BE2C (cell line): ENCODE results near the gene ATP6V1E1.

Experiments
- DNase-seq: peaks from one replicate; pipeline ENCODE4 v3.0.0-alpha.2; 2020
- H3K27me3 ChIP-seq: fragments of 250-450 bp; sonication (Bioruptor Pico); 2 replicates; pipeline ENCODE4 v1.5.1; 2020; ENCODE audit warnings: mild to moderate bottlenecking
- H3K36me3 ChIP-seq: fragments of 250-450 bp; sonication (Bioruptor Pico); 2 replicates; pipeline ENCODE4 v1.5.1; 2020; ENCODE audit warnings: mild to moderate bottlenecking
- H3K4me1 ChIP-seq: fragments of 250-450 bp; sonication (Bioruptor Pico); 2 replicates; pipeline ENCODE4 v1.5.1; 2020
- H3K4me3 ChIP-seq: 2 replicates; pipeline ENCODE4 v1.5.1; 2011; ENCODE audit warnings: low read depth, low read length
- H3K9me3 ChIP-seq: fragments of 250-450 bp; sonication (Bioruptor Pico); 2 replicates; pipeline ENCODE4 v1.5.1; 2020
- TF ChIP-seq, protein P1 (sequence below): IDR thresholded peaks from 2 replicates; pipeline ENCODE4 v1.5.1; 2012; ENCODE audit warnings: mild to moderate bottlenecking, low read depth, low read length

ATP6V1E1 gene

DNA sequence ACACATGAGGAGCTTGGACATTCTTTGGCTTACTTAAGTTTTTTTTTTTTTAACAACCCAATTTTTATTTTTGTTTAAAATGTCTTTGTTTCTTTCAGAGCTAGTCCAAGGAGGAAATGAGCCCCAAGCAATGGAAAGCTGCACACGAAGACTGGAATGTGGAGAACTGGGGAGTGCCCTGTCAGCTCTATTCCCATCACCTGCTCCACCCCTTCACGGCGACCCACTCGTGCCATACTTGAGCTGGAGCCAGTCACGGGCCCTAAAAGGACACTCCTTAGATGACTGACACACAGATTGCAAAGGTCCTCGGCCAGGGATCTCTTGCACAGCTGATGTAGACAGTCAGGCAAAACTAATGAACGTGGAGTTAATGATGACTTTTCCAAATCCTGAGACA, 75.8 kb downstream of the ATP6V1E1 start:
- Histone ChIP-seq H3K4me3 (no peak overlapping the region), H3K36me3 (no peaks in the 10 kb centered on the region), H3K9me3 (no peaks in the 10 kb centered on the region), H3K4me1 (no peaks in the 10 kb centered on the region), H3K27me3 (no peaks in the 10 kb centered on the region)
- no peak for DNase-seq
- TF ChIP-seq, protein P1, sequence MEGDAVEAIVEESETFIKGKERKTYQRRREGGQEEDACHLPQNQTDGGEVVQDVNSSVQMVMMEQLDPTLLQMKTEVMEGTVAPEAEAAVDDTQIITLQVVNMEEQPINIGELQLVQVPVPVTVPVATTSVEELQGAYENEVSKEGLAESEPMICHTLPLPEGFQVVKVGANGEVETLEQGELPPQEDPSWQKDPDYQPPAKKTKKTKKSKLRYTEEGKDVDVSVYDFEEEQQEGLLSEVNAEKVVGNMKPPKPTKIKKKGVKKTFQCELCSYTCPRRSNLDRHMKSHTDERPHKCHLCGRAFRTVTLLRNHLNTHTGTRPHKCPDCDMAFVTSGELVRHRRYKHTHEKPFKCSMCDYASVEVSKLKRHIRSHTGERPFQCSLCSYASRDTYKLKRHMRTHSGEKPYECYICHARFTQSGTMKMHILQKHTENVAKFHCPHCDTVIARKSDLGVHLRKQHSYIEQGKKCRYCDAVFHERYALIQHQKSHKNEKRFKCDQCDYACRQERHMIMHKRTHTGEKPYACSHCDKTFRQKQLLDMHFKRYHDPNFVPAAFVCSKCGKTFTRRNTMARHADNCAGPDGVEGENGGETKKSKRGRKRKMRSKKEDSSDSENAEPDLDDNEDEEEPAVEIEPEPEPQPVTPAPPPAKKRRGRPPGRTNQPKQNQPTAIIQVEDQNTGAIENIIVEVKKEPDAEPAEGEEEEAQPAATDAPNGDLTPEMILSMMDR, result no peak

DNA sequence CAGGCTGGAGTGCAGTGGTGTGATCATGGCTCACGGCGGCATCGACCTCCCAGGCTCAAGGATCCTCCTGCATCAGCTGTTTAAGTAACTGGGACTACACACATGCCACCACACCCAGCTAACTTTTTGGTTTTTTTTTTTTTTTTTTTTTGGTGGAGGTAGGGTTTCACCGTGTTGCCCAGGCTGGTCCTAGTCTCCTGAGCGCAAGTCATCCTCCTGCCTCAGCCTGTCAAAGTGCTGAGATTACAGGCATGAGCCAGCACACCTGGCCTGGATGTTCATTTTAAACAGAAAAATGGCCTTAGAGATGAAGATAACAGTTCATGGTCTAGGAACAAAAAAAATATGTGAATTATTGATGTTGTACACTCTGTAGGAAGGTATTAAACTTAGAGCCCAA, 78.9 kb downstream of the ATP6V1E1 start:
- DNase-seq, result no peak
- Histone ChIP-seq H3K4me3 (no peak overlapping the region), H3K9me3 (no peaks in the 10 kb centered on the region), H3K27me3 (no peaks in the 10 kb centered on the region), H3K36me3 (no peaks in the 10 kb centered on the region), H3K4me1 (no peaks in the 10 kb centered on the region)
- TF ChIP-seq, protein P1, result no peak

DNA sequence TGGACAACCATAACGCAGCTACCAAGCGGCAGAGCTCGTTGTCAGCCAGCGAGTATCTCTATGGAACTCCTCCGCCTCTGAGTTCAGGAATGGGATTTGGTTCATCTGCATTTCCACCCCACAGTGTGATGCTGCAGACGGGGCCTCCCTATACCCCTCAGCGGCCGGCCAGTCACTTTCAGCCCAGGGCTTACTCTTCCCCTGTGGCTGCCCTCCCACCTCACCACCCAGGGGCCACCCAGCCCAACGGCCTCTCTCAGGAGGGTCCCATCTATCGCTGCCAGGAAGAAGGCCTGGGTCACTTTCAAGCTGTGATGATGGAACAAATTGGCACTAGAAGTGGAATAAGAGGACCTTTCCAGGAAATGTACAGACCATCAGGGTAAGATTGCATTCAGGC, 79.4 kb downstream of the ATP6V1E1 start:
- Histone ChIP-seq H3K9me3 (no peaks in the 10 kb centered on the region), H3K36me3 (no peaks in the 10 kb centered on the region), H3K4me3 (no peak overlapping the region), H3K4me1 (no peaks in the 10 kb centered on the region), H3K27me3 (no peaks in the 10 kb centered on the region)
- TF ChIP-seq, protein P1, result no peak
- no peak for DNase-seq

DNA sequence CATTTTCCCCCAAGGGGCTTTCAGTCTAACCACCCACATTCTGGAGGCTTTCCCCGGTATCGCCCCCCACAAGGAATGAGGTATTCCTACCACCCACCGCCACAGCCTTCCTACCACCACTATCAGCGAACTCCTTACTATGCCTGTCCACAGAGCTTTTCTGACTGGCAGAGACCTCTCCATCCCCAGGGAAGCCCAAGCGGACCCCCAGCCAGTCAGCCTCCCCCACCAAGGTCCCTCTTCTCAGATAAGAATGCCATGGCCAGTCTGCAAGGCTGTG, 79.9 kb downstream of the ATP6V1E1 start:
- H3K27me3 ChIP-seq, result no peaks in the 10 kb centered on the region
- no peaks in the 10 kb centered on the region for H3K36me3 ChIP-seq
- no peaks in the 10 kb centered on the region for H3K9me3 ChIP-seq
- TF ChIP-seq, protein P1, result no peak
- H3K4me1 ChIP-seq, result no peaks in the 10 kb centered on the region
- H3K4me3 ChIP-seq, result no peak overlapping the region
- no peak for DNase-seq

DNA sequence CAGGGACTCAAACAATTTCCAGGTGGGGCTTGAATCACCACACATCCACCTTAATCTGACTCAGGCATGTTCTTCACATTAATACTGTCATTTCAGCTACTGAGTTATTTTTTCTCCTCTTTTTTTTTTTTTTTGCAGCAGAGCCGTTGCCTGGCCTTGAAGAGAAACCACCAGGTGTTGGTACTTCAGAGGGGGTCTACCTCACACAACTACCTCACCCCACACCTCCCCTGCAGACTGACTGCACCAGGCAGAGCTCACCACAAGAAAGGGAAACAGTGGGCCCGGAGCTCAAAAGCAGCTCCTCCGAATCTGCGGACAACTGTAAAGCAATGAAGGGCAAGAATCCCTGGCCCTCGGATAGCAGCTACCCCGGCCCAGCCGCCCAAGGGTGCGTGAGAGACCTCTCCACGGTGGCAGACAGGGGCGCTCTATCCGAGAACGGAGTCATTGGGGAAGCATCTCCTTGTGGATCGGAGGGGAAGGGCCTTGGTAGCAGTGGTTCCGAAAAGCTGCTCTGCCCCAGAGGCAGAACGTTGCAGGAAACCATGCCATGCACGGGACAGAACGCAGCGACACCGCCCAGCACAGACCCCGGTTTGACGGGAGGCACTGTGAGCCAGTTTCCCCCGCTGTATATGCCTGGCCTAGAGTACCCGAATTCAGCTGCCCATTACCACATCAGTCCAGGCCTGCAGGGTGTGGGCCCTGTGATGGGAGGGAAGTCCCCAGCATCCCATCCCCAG, 80.4 kb downstream of the ATP6V1E1 start:
- H3K27me3 ChIP-seq, result no peaks in the 10 kb centered on the region
- no peaks in the 10 kb centered on the region for H3K36me3 ChIP-seq
- TF ChIP-seq, protein P1, result no peak
- H3K9me3 ChIP-seq, result no peaks in the 10 kb centered on the region
- H3K4me3 ChIP-seq, result no peak overlapping the region
- no peaks in the 10 kb centered on the region for H3K4me1 ChIP-seq
- DNase-seq, result no peak

DNA sequence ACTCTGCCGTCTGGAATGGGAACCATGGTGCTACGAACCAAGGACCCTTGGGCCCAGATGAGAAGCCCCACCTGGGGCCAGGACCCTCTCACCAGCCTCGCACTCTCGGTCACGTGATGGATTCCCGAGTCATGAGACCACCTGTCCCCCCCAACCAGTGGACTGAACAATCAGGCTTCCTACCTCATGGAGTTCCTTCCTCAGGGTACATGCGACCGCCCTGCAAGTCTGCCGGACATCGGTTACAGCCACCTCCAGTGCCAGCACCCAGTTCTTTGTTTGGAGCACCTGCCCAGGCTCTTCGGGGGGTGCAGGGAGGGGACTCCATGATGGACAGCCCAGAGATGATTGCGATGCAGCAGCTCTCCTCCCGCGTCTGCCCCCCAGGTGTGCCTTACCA, 86.1 kb downstream of the ATP6V1E1 start:
- H3K4me3 ChIP-seq, result no peak overlapping the region
- no peaks in the 10 kb centered on the region for H3K4me1 ChIP-seq
- H3K36me3 ChIP-seq, result no peaks in the 10 kb centered on the region
- TF ChIP-seq, protein P1, result no peak
- no peak for DNase-seq
- no peaks in the 10 kb centered on the region for H3K27me3 ChIP-seq
- H3K9me3 ChIP-seq, result no peaks in the 10 kb centered on the region
